H9 (cell line): ENCODE measurements around the gene SDK1. TPM values are rescaled to one million over a fixed set of nuclear protein-coding genes. Genes with fewer than 3 reads are reported as not detected.

Source experiments
- DNase-seq: peaks from one replicate; pipeline ENCODE4 v3.0.0-alpha.2; 2017
- H2AFZ ChIP-seq: one replicate; pipeline ENCODE4 v1.6.1; 2013; ENCODE audit warnings: mild to moderate bottlenecking, low read length, control low read depth, moderate library complexity
- H2AK5ac ChIP-seq: 2 replicates; pipeline ENCODE4 v1.6.1; 2013; ENCODE audit warnings: low read length, control low read depth, mixed read lengths; ENCODE audit not compliant: insufficient read length
- H2BK120ac ChIP-seq: one replicate; pipeline ENCODE4 v1.6.1; 2013; ENCODE audit warnings: low read depth, mild to moderate bottlenecking, low read length, control low read depth, inconsistent platforms; ENCODE audit not compliant: poor library complexity, severe bottlenecking
- H2BK12ac ChIP-seq: 2 replicates; pipeline ENCODE4 v1.6.1; 2013; ENCODE audit warnings: low read length, control low read depth, mixed read lengths, low read depth; ENCODE audit not compliant: insufficient read length
- H2BK15ac ChIP-seq: 2 replicates; pipeline ENCODE4 v1.6.1; 2013; ENCODE audit warnings: low read depth, low read length, control low read depth
- H2BK20ac ChIP-seq: one replicate; pipeline ENCODE4 v1.6.1; 2013; ENCODE audit warnings: low read depth, mild to moderate bottlenecking, low read length, control low read depth, inconsistent platforms; ENCODE audit not compliant: poor library complexity, severe bottlenecking
- H2BK5ac ChIP-seq: 2 replicates; pipeline ENCODE4 v1.6.1; 2013; ENCODE audit warnings: low read length, control low read depth, mixed read lengths; ENCODE audit not compliant: insufficient read length
- H3K14ac ChIP-seq: 2 replicates; pipeline ENCODE4 v1.6.1; 2013; ENCODE audit warnings: low read length, control low read depth; ENCODE audit not compliant: insufficient read depth
- H3K18ac ChIP-seq: 2 replicates; pipeline ENCODE4 v1.6.1; 2013; ENCODE audit warnings: low read depth, mild to moderate bottlenecking, mixed read lengths, low read length, control low read depth; ENCODE audit not compliant: insufficient read length
- H3K23ac ChIP-seq: 2 replicates; pipeline ENCODE4 v1.6.1; 2013; ENCODE audit warnings: low read length, control low read depth, mixed read lengths, low read depth; ENCODE audit not compliant: insufficient read length
- H3K23me2 ChIP-seq: 2 replicates; pipeline ENCODE4 v1.6.1; 2013; ENCODE audit warnings: low read depth, mild to moderate bottlenecking, mixed read lengths, low read length, control low read depth; ENCODE audit not compliant: insufficient read length, poor library complexity, severe bottlenecking
- H3K27ac ChIP-seq: 2 replicates; pipeline ENCODE4 v1.5.1; 2013; ENCODE audit warnings: low read length, control low read depth, mixed read lengths, low read depth; ENCODE audit not compliant: insufficient read length
- H3K27me3 ChIP-seq: 2 replicates; pipeline ENCODE4 v1.6.1; 2013; ENCODE audit warnings: low read length, control low read depth, inconsistent platforms; ENCODE audit not compliant: insufficient read depth
- H3K4ac ChIP-seq: 2 replicates; pipeline ENCODE4 v1.6.1; 2013; ENCODE audit warnings: low read depth, mild to moderate bottlenecking, control low read depth, inconsistent platforms, low read length, moderate library complexity
- H3K4me1 ChIP-seq: 2 replicates; pipeline ENCODE4 v1.6.1; 2013; ENCODE audit warnings: low read length, control low read depth, inconsistent platforms; ENCODE audit not compliant: insufficient read depth
- H3K4me2 ChIP-seq: 2 replicates; pipeline ENCODE4 v1.6.1; 2013; ENCODE audit warnings: low read length, control low read depth, mixed read lengths; ENCODE audit not compliant: insufficient read length, insufficient read depth
- H3K56ac ChIP-seq: 2 replicates; pipeline ENCODE4 v1.6.1; 2013; ENCODE audit warnings: low read depth, mild to moderate bottlenecking, mixed read lengths, low read length, control low read depth; ENCODE audit not compliant: insufficient read length
- H3K79me1 ChIP-seq: 2 replicates; pipeline ENCODE4 v1.6.1; 2013; ENCODE audit warnings: low read depth, mild to moderate bottlenecking, moderate library complexity, low read length, control low read depth, inconsistent platforms; ENCODE audit not compliant: insufficient read depth, poor library complexity, severe bottlenecking
- H3K79me2 ChIP-seq: 2 replicates; pipeline ENCODE4 v1.6.1; 2013; ENCODE audit warnings: low read length, control low read depth, inconsistent platforms; ENCODE audit not compliant: insufficient read depth
- H3K9ac ChIP-seq: 2 replicates; pipeline ENCODE4 v1.6.1; 2013; ENCODE audit warnings: low read length, control low read depth, mixed read lengths; ENCODE audit not compliant: insufficient read length; ENCODE audit errors: extremely low read depth
- H3K9me3 ChIP-seq: one replicate; pipeline ENCODE4 v1.6.1; 2013; ENCODE audit warnings: low read depth, low read length, inconsistent platforms; ENCODE audit not compliant: control insufficient read depth
- H3T11ph ChIP-seq: one replicate; pipeline ENCODE4 v1.6.1; 2013; ENCODE audit warnings: mild to moderate bottlenecking, low read length, control low read depth, inconsistent platforms
- H4K20me1 ChIP-seq: one replicate; pipeline ENCODE4 v1.6.1; 2013; ENCODE audit not compliant: control insufficient read depth, insufficient read length, insufficient read depth
- H4K5ac ChIP-seq: 2 replicates; pipeline ENCODE4 v1.6.1; 2013; ENCODE audit warnings: low read depth, mild to moderate bottlenecking, mixed read lengths, low read length, control low read depth; ENCODE audit not compliant: insufficient read length
- H4K8ac ChIP-seq: replicated peaks from 2 replicates; pipeline ENCODE4 v1.6.1; 2013; ENCODE audit warnings: low read length, control low read depth, mixed read lengths, low read depth; ENCODE audit not compliant: insufficient read length
- H4K91ac ChIP-seq: 2 replicates; pipeline ENCODE4 v1.6.1; 2013; ENCODE audit warnings: low read depth, mild to moderate bottlenecking, moderate library complexity, mixed read lengths, low read length, control low read depth; ENCODE audit not compliant: insufficient read length
- H3K27ac Mint-ChIP-seq, 3 experiments: 2 replicates in 2 of 3; 3 replicates in 1 of 3; pipeline ENCODE4 v1.8.0; 2020 to 2021; ENCODE audit warnings: mixed read lengths in 3 of 3, mild to moderate bottlenecking in 1 of 3, moderate library complexity in 1 of 3
- H3K27me3 Mint-ChIP-seq: 2 replicates; pipeline ENCODE4 v1.8.0; 2021; ENCODE audit warnings: low read depth, mild to moderate bottlenecking, moderate library complexity, mixed read lengths
- H3K36me3 Mint-ChIP-seq, 3 experiments: 2 replicates in 2 of 3; 3 replicates in 1 of 3; pipeline ENCODE4 v1.8.0; 2020 to 2021; ENCODE audit warnings: low read depth in 3 of 3, mixed read lengths in 3 of 3; ENCODE audit not compliant: insufficient read depth in 1 of 3
- H3K4me1 Mint-ChIP-seq, 2 experiments: 2 replicates each; pipeline ENCODE4 v1.8.0; 2020; ENCODE audit warnings: mixed read lengths in 2 of 2
- H3K4me3 Mint-ChIP-seq, 2 experiments: 2 replicates in 1 of 2; 3 replicates in 1 of 2; pipeline ENCODE4 v1.8.0; 2020 to 2021; ENCODE audit warnings: mild to moderate bottlenecking in 2 of 2, mixed read lengths in 2 of 2, moderate library complexity in 1 of 2
- H3K9me3 Mint-ChIP-seq, 2 experiments: 2 replicates in 1 of 2; 3 replicates in 1 of 2; pipeline ENCODE4 v1.8.0; 2020; ENCODE audit warnings: mild to moderate bottlenecking in 2 of 2, mixed read lengths in 2 of 2, moderate library complexity in 1 of 2
- WGBS: extraction: QIAGEN DNeasy Blood & Tissue Kit; methylation state at CpG from one replicate; pipeline ENCODE4 v1.1.7; 2013; ENCODE audit warnings: missing lambda C conversion rate, low lambda C conversion rate, mixed read lengths; ENCODE audit not compliant: insufficient read length; ENCODE audit errors: extremely low coverage; 5-methylcytosine and 5-hydroxymethylcytosine counted together
- total RNA-seq: library from RNA; stranded (reverse); gene quantifications from 2 replicates; pipeline ENCODE4 v1.2.1, GENCODE V29; 2021
- TF ChIP-seq, protein P1 (sequence below): fragments of 200-600 bp; sonication (generic); conservative IDR thresholded peaks from 3 replicates; pipeline ENCODE4 v1.8.0; 2021; ENCODE audit warnings: antibody characterized with exemption, mild to moderate bottlenecking

SDK1 gene
- total RNA-seq, 1 experiment from 2014 or later, result 8.7 TPM

DNA sequence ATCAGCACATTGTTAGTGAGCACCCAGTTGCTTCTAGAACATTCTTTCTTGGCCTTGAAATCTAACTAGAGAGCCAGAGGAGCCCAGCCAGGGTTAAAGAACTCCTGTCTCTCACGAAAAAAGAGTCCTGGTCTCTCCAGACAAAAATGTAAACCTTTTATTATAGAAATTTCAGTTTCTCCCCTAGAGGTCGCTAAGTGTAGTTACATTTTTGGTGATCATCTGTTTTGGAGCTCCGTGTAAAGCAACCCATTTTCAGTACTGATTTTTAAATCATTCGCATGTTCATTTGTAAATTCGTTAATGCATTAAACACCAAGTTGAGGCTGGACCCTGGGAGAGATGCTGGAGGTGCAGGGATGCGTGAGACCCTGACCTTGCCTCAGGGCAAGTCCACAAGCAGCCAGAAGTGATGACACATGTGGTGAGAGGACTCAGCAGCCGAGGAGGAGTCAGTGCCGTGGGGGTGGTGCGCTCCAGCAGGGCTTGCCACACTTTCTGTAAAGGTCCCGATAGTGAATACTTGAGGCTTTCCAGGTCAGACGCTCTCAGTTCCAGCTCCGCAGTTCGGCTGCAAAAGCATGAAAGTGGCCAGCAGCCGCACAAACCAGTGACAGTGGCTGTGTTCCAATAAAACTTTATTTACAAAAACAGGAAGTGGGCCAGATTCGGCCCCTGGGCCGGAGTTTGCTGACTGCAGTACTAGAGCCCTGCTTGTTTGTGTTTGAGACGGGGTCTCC lies 802.5 kb downstream of the SDK1 start:
- no peak overlapping the region for H3K27ac ChIP-seq
- no peak overlapping the region for H3K27ac Mint-ChIP-seq
- no peaks in the 10 kb centered on the region for H3K27me3 ChIP-seq
- peaks cover 10 to 11% of the 10 kb centered on the region in 2 experiments for H3K4me1 Mint-ChIP-seq
- H3K23me2 ChIP-seq, result no peaks in the 10 kb centered on the region
- WGBS, result no CpG with 5 or more reads among the region's 17 CpGs
- no peak overlapping the region for H2BK5ac ChIP-seq
- peak; percentile 52 for DNase-seq
- H3K36me3 Mint-ChIP-seq, result no peaks in the 10 kb centered on the region; a peak in 1 of 7 replicates
- no peaks in the 10 kb centered on the region for H4K20me1 ChIP-seq
- H2BK12ac ChIP-seq, result no peak overlapping the region
- H2BK20ac ChIP-seq, result no peak overlapping the region
- peaks cover under 1% of the 10 kb centered on the region for H3K27me3 Mint-ChIP-seq
- no peaks in the 10 kb centered on the region for H3K79me2 ChIP-seq
- H3K4me1 ChIP-seq, result no peaks in the 10 kb centered on the region
- H3K9ac ChIP-seq, result no peak overlapping the region
- no peak overlapping the region for H2AFZ ChIP-seq
- no peak overlapping the region for H3K4me3 Mint-ChIP-seq
- no peak overlapping the region for H4K5ac ChIP-seq
- H3K14ac ChIP-seq, result no peak overlapping the region
- no peak overlapping the region for H3T11ph ChIP-seq
- no peak overlapping the region for H3K4me2 ChIP-seq
- no peak overlapping the region for H3K56ac ChIP-seq
- no peak overlapping the region for H2BK15ac ChIP-seq
- TF ChIP-seq, protein P1, sequence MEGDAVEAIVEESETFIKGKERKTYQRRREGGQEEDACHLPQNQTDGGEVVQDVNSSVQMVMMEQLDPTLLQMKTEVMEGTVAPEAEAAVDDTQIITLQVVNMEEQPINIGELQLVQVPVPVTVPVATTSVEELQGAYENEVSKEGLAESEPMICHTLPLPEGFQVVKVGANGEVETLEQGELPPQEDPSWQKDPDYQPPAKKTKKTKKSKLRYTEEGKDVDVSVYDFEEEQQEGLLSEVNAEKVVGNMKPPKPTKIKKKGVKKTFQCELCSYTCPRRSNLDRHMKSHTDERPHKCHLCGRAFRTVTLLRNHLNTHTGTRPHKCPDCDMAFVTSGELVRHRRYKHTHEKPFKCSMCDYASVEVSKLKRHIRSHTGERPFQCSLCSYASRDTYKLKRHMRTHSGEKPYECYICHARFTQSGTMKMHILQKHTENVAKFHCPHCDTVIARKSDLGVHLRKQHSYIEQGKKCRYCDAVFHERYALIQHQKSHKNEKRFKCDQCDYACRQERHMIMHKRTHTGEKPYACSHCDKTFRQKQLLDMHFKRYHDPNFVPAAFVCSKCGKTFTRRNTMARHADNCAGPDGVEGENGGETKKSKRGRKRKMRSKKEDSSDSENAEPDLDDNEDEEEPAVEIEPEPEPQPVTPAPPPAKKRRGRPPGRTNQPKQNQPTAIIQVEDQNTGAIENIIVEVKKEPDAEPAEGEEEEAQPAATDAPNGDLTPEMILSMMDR, result peak; percentile 63
- no peak overlapping the region for H2BK120ac ChIP-seq
- H2AK5ac ChIP-seq, result no peak overlapping the region
- H4K8ac ChIP-seq, result no peak overlapping the region
- H3K4ac ChIP-seq, result no peak overlapping the region
- no peak overlapping the region for H3K18ac ChIP-seq
- H3K79me1 ChIP-seq, result no peaks in the 10 kb centered on the region
- H3K23ac ChIP-seq, result no peak overlapping the region
- no peaks in the 10 kb centered on the region for H3K9me3 Mint-ChIP-seq
- no peak overlapping the region for H4K91ac ChIP-seq
- H3K9me3 ChIP-seq, result no peaks in the 10 kb centered on the region
